Measurements from ENCODE around the gene SNX27. TPM values are rescaled to one million over a fixed set of nuclear protein-coding genes. Genes with fewer than 3 reads are reported as not detected.
A peak's percentile ranks its signal among the peaks of the same experiment; 100 is the strongest.

Gene SNX27
- total RNA-seq, 2 experiments from 2014 or later: 24.8 to 26.6 TPM

GRCh38 chr1:151716771-151717631, 105.2 kb downstream of the SNX27 start, which contains the start of gene CELF3:
TSS of gene CELF3 (minus strand) at chr1:151716803. CDS start at chr1:151716020, 783 bp downstream.
- POLR2A ChIA-PET: no interaction called here
- DNase-seq: no peak

DNA sequence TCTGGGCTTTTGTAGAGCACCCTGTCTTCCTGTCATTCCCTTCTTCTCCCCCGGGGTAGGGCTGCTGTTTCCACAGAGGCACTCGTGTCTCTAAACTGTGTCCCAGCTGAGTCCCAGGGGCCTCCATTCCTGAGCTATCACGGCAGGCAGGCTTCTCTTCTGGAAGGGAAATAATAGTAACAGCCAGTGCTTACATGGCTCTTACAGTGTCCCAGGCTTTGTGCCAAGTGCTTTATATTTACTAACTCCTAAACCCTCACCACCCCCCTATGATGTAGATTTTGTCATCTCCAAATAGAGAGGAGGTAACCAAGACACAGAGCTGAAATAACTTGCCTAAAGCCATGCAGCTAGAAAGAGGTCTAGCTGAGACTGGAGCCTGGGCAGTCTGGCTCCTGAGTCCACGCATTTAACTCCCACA, 106.2 kb downstream of the SNX27 start:
- DNase-seq: no peak
- Mint-ChIP-seq H3K27ac (no peak overlapping the region), H3K4me3 (no peak overlapping the region), H3K9me3 (no peaks in the 10 kb centered on the region), H3K36me3 (peaks cover 3% of the 10 kb centered on the region), H3K4me1 (peaks cover 12% of the 10 kb centered on the region), H3K27me3 (peaks cover 76% of the 10 kb centered on the region)
- POLR2A ChIA-PET: interaction anchor here (0.6 kb wide), 1 partner anchor 104 kb away, joined by 3 read pairs; no protein-coding TSS in a partner anchor
- ATAC-seq (ENCODE audit: low read depth): no peak

More at GRCh38 chr1:151716771-151717631, 105.2 kb downstream of the SNX27 start, which contains the start of gene CELF3:
- Mint-ChIP-seq H3K4me3 (peak within 1 kb of the TSS; percentile 8), H3K27ac (no peak within 1 kb of the TSS), H3K27me3 (peaks cover 67% of the 10 kb centered on the region), H3K36me3 (peaks cover 3% of the 10 kb centered on the region), H3K9me3 (no peaks in the 10 kb centered on the region), H3K4me1 (peaks cover 12% of the 10 kb centered on the region)
- no peak for ATAC-seq (ENCODE audit: low read depth)

GRCh38 chr1:151718666-151719065, 106.8 kb downstream of the SNX27 start:
- ATAC-seq (ENCODE audit: low read depth) (no peak), DNase-seq (no peak)
- Mint-ChIP-seq H3K27ac (no peak overlapping the region), H3K36me3 (peaks cover 3% of the 10 kb centered on the region), H3K9me3 (no peaks in the 10 kb centered on the region), H3K27me3 (peaks cover 79% of the 10 kb centered on the region), H3K4me3 (no peak overlapping the region), H3K4me1 (peaks cover 12% of the 10 kb centered on the region)
- POLR2A ChIA-PET: no interaction called here

GRCh38 chr1:151720125-151720524, 108.3 kb downstream of the SNX27 start:
- ATAC-seq (ENCODE audit: low read depth) (no peak), DNase-seq (no peak)
- Mint-ChIP-seq H3K27ac (no peak overlapping the region), H3K36me3 (peaks cover 3% of the 10 kb centered on the region), H3K4me1 (peaks cover 12% of the 10 kb centered on the region), H3K27me3 (peaks cover 84% of the 10 kb centered on the region), H3K9me3 (no peaks in the 10 kb centered on the region), H3K4me3 (peak overlapping the region; percentile 70)
- POLR2A ChIA-PET: no interaction called here

- POLR2A ChIA-PET: no interaction called here
- peak; percentile 28 for ATAC-seq (ENCODE audit: low read depth)
- Mint-ChIP-seq H3K4me3 (peak overlapping the region; percentile 70), H3K9me3 (no peaks in the 10 kb centered on the region), H3K36me3 (peaks cover 3% of the 10 kb centered on the region), H3K4me1 (peaks cover 12% of the 10 kb centered on the region), H3K27ac (no peak overlapping the region), H3K27me3 (peaks cover 84% of the 10 kb centered on the region)
- DNase-seq: no peak
Observed at GRCh38 chr1:151720554-151720953, 108.7 kb downstream of the SNX27 start.

DNA sequence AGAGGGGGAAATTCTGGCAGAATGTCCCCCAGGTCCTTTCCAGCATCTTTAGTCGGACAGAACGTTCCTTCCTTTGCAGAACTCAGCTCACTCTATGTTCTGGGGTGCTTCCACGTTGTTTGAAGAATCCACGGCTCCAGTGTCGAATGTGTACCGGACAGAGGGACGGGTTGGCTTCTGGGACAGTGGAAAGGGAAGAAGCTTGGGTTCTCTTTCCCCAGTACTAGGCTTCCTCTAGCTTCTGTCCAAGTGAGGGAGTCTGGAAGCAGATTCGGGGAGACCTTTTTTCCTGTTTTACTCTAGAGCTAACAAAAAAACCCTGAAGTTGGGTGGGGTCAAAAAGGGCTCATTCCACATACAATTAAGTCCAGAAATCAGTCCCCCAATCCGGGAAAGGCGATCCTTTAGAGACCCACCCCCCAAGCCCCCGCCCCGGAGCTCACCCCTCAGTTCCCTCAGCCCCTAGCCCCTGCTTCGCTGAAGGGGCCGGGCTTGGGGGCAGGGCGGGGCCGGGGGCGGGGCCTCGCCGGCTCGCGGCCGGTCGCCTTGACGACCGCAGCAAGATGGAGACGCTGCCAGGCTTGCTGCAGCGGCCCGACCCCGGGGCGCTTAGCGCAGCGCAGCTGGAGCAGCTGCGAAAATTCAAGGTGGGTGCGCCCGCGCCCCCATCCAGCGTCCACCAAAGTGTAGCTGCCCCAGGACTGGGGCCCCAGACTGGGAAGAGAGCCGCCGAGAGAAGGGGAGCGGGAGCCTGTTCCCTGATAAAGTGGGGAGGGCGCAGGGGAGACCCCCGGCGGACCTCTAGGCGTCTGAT, 109.3 kb downstream of the SNX27 start, which contains the start of gene RIIAD1:
Gene RIIAD1, plus strand, starts transcription at position 549 of the 814 bp plus-strand sequence. Its CDS starts 15 bp downstream, at position 564.
- Mint-ChIP-seq H3K4me3 (peak within 1 kb of the TSS; percentile 78), H3K27ac (no peak within 1 kb of the TSS), H3K27me3 (peaks cover 80% of the 10 kb centered on the region), H3K36me3 (peaks cover 3% of the 10 kb centered on the region), H3K9me3 (no peaks in the 10 kb centered on the region), H3K4me1 (peaks cover 15% of the 10 kb centered on the region)
- POLR2A ChIA-PET: no interaction called here
- ATAC-seq (ENCODE audit: low read depth) (peak; percentile 82), DNase-seq (peak; percentile 60)

- Mint-ChIP-seq H3K9me3 (no peaks in the 10 kb centered on the region), H3K4me1 (peaks cover 13% of the 10 kb centered on the region), H3K27me3 (peaks cover 76% of the 10 kb centered on the region), H3K4me3 (peak overlapping the region; percentile 78), H3K36me3 (peaks cover 2% of the 10 kb centered on the region), H3K27ac (no peak overlapping the region)
- DNase-seq: no peak
- POLR2A ChIA-PET: interaction anchor here (0.6 kb wide), 1 partner anchor 448 kb away, joined by 3 read pairs; no protein-coding TSS in a partner anchor
- ATAC-seq (ENCODE audit: low read depth): no peak
Observed at GRCh38 chr1:151721788-151722510, 110.1 kb downstream of the SNX27 start.

DNA sequence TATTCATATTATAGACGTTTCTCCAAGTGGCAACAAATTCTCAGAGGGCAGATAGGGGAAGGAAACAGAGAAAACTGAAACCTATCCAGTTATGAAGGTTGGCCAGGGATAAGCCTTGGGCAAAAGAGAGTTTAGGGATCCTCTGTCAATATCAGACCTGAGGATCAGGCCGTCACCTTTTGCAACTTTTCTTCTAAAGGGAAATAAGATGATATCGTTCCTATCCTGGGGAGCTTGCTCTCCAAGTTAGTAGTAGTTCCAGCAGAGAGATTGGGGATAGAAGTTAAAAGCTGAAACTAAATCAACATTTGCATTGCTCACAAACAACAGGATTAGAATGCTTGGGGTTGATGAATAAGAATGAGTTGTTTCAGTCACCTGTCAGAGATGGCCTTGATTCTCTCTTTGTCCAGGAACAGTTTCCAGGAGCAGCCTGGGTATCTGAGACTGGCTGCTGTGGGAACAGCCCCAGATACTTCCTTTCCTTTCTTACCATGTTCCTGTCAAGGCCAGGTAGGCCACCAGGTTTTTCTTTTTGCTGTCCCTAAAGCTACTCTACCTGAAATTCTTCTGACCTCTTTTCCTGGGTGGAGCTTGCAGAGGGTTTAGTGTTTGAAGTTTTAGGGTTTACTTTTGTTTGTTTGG, 112.0 kb downstream of the SNX27 start:
- no peak for ATAC-seq (ENCODE audit: low read depth)
- Mint-ChIP-seq H3K4me1 (peaks cover 10% of the 10 kb centered on the region), H3K4me3 (no peak overlapping the region), H3K27ac (no peak overlapping the region), H3K9me3 (no peaks in the 10 kb centered on the region), H3K27me3 (peaks cover 69% of the 10 kb centered on the region), H3K36me3 (no peaks in the 10 kb centered on the region)
- POLR2A ChIA-PET: no interaction called here
- no peak for DNase-seq

DNA sequence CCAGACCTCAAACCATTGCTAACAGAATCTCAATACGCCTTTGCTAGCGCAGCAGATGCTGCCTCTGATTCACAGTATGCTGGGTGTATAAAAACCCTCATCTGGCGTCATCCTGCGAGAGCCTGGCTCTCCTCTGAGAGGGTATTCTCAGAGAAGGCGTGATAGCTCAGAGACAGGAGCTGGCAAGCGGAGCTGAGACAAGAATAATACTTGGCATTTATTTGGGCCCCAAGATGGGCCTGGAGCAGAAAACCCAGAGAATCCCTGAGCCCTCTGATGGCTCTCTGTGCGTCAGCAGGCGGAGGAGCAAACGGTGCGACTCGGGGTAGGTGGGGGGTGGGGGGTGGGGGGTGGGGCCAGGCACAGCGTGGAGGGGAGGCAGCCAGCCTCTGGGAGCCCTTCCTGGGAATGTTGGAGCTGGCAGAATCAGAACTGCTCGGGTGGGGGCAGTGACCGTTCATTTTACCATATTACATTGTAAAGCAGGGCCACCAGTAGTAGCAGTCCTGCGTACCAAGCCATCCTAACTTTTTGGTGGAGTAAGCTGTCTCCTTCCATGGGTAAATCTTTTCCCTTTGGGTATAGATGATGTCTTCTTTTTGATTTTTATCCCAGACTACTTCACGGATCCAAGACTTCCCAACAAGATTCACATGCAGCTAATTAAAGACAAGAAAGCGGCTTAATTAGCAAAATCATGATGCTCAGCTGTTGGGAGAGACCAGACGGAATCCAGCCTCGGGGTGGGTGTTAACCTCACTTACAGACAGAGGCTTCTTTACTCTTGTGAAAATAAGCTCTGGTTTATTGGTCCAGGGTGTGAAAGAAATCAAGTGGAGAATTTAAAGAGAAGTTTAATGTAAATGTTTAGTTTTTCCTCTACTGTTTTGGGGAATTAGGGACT, 116.6 kb downstream of the SNX27 start:
- POLR2A ChIA-PET: no interaction called here
- H3K4me3 Mint-ChIP-seq: no peak overlapping the region
- H3K36me3 Mint-ChIP-seq: no peaks in the 10 kb centered on the region
- no peak for DNase-seq
- no peaks in the 10 kb centered on the region for H3K9me3 Mint-ChIP-seq
- peaks cover 47% of the 10 kb centered on the region for H3K27me3 Mint-ChIP-seq
- H3K27ac Mint-ChIP-seq: no peak overlapping the region
- no peak for ATAC-seq (ENCODE audit: low read depth)
- H3K4me1 Mint-ChIP-seq: peaks cover 4% of the 10 kb centered on the region

GRCh38 chr1:151729157-151729965, 117.5 kb downstream of the SNX27 start:
- H3K27ac Mint-ChIP-seq: no peak overlapping the region
- H3K4me3 Mint-ChIP-seq: no peak overlapping the region
- DNase-seq (no peak), ATAC-seq (ENCODE audit: low read depth) (no peak)
- H3K9me3 Mint-ChIP-seq: no peaks in the 10 kb centered on the region
- POLR2A ChIA-PET: no interaction called here
- peaks cover 5% of the 10 kb centered on the region for H3K4me1 Mint-ChIP-seq
- H3K36me3 Mint-ChIP-seq: no peaks in the 10 kb centered on the region
- H3K27me3 Mint-ChIP-seq: peaks cover 39% of the 10 kb centered on the region

DNA sequence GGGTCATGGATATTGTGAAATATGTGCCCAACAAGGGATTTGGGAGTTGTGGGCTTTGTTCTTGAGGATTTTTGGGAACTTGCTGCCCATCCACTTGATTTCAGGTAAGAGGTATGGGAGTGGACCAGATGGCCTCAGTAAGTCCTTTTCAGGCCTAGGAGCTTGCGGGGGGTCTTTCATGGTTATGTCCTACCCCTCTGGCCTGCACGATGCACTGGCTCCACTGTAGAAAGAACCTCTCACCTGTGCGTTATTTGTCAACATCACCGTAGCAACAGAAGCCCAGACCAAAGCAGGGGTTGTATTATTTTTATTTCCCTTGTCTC, 118.1 kb downstream of the SNX27 start:
- Mint-ChIP-seq H3K36me3 (no peaks in the 10 kb centered on the region), H3K27me3 (peaks cover 35% of the 10 kb centered on the region), H3K4me3 (no peak overlapping the region), H3K9me3 (no peaks in the 10 kb centered on the region), H3K27ac (no peak overlapping the region), H3K4me1 (peaks cover 7% of the 10 kb centered on the region)
- ATAC-seq (ENCODE audit: low read depth) (no peak), DNase-seq (no peak)
- POLR2A ChIA-PET: no interaction called here
